ENCODE data around the gene PDCD7. TPM values are rescaled to one million over a fixed set of nuclear protein-coding genes. Genes with fewer than 3 reads are reported as not detected.

Gene PDCD7
- total RNA-seq, 1 donor from 2014 or later = 10.3 TPM

DNA sequence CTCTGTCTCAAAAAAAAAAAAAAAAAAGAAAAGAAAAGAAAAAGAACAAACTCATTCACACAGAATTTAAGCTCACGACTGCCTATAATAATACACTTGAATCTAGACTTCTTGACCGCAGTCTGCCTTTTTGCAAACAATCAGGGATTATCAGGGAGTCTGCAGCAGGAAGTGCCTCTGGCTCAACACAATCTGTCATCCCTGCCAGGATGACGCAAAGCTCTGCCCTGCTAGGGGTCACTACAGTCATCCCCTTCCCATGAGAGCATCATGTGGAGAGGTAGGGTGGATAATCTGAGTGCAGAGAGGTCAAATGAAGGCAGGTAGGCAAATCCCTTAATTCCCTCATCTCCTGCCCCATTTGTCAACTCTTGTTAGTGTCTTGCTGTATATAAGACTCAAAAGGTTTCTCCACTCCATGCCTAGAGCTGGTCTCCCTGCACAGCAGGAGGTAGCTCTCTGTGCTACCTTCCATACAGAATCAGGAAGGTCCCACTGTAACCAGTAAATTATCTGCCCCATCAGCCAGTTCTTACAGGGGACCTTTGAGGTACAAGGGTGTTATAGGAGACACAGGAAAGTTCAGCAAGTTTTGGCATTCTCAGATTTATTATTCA, 22.8 kb downstream of the PDCD7 start:
- H3K4me3 ChIP-seq (ENCODE audit: low read depth, low read length) = no peak overlapping the region
- no peak for FAIRE-seq
- H3K27me3 ChIP-seq (ENCODE audit: control insufficient read depth, insufficient read depth, low read length) = no peaks in the 10 kb centered on the region
- H3K36me3 ChIP-seq (ENCODE audit: control insufficient read depth, insufficient read depth, low read length) = peaks cover 4% of the 10 kb centered on the region
- DNase-seq (ENCODE audit: low read depth) = peak; percentile 46
- TF ChIP-seq, protein P1, sequence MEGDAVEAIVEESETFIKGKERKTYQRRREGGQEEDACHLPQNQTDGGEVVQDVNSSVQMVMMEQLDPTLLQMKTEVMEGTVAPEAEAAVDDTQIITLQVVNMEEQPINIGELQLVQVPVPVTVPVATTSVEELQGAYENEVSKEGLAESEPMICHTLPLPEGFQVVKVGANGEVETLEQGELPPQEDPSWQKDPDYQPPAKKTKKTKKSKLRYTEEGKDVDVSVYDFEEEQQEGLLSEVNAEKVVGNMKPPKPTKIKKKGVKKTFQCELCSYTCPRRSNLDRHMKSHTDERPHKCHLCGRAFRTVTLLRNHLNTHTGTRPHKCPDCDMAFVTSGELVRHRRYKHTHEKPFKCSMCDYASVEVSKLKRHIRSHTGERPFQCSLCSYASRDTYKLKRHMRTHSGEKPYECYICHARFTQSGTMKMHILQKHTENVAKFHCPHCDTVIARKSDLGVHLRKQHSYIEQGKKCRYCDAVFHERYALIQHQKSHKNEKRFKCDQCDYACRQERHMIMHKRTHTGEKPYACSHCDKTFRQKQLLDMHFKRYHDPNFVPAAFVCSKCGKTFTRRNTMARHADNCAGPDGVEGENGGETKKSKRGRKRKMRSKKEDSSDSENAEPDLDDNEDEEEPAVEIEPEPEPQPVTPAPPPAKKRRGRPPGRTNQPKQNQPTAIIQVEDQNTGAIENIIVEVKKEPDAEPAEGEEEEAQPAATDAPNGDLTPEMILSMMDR (IDR thresholded peaks at IDR 0.05; ENCODE audit: insufficient read depth, low read length, severe bottlenecking) = no peak

DNA sequence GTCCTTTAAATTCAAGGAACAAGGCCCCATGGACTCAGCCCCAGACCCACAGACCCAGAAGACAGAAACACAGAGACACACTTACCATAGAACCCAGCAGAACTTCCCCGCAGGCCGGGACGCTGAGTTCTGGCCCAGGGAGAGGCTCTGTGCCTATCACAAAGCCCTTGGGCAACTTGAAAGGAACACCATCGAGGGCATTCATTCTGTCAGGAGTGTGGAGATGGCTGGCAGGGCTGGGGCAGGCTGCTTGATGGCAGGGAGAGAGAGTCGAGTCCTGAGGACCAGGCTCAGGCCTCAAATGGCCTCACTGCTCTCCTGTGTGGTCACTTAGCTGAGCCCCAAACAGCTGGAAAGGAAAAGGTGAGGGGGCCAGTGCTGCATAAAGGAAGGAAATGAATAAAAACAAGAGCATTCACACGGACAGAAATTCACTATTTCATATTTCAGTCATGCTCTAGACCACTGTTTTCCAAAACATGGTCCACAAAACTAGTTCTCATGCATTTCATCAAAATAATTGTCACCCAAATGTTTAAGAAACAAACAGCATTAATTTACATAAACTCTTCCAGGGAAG, 27.5 kb downstream of the PDCD7 start:
- FAIRE-seq = no peak
- Histone ChIP-seq H3K36me3 (ENCODE audit: control insufficient read depth, insufficient read depth, low read length) (peaks cover 7% of the 10 kb centered on the region), H3K27me3 (ENCODE audit: control insufficient read depth, insufficient read depth, low read length) (no peaks in the 10 kb centered on the region), H3K4me3 (ENCODE audit: low read depth, low read length) (no peak overlapping the region)
- DNase-seq (ENCODE audit: low read depth) = no peak
- TF ChIP-seq, protein P1 (IDR thresholded peaks at IDR 0.05; ENCODE audit: insufficient read depth, low read length, severe bottlenecking) = no peak

DNA sequence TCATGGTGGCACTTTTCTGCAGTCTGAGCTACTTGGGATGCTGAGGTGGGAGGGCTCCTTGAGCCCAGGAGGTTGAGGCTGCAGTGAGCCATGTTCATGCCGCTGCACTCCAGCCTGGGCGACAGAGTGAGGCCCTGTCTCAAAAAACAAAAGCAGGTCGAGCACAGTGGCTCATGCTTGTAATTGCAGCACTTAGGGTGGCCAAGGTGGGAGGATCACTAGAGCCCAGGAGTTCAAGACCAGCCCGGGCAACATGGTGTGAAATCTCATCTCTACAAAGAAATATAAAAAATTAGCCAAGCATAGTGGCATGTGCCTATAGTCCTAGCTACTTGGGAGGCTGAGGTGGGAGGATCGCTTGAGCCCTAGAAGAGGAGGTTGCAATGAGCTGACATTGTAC, 28.6 kb downstream of the PDCD7 start:
- TF ChIP-seq, protein P1 (IDR thresholded peaks at IDR 0.05; ENCODE audit: insufficient read depth, low read length, severe bottlenecking) = no peak
- FAIRE-seq = no peak
- Histone ChIP-seq H3K4me3 (ENCODE audit: low read depth, low read length) (no peak overlapping the region), H3K27me3 (ENCODE audit: control insufficient read depth, insufficient read depth, low read length) (no peaks in the 10 kb centered on the region), H3K36me3 (ENCODE audit: control insufficient read depth, insufficient read depth, low read length) (peaks cover 13% of the 10 kb centered on the region)
- DNase-seq (ENCODE audit: low read depth) = no peak

DNA sequence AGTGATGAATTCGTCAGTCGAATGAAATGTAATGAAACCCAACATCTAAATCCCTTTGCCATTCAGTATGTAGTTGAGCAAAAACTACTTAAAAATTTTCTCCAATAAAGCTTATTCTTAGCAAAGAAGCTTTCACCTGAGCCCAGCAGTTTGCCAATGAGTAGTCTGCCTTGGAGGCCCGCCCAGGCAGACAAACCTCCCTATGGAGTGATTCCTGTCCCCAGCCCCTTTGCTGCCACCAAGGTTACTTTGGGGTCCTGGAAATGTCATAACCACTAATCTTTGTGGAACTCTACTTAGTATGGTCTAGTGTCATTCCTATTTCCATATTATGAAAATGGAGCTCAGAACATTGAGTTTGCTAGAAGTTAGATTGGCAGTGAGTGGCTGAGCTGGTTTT, 30.7 kb downstream of the PDCD7 start:
- Histone ChIP-seq H3K36me3 (ENCODE audit: control insufficient read depth, insufficient read depth, low read length) (peaks cover 22% of the 10 kb centered on the region), H3K27me3 (ENCODE audit: control insufficient read depth, insufficient read depth, low read length) (no peaks in the 10 kb centered on the region), H3K4me3 (ENCODE audit: low read depth, low read length) (no peak overlapping the region)
- peak; percentile 36 for FAIRE-seq
- no peak for DNase-seq (ENCODE audit: low read depth)
- TF ChIP-seq, protein P1 (IDR thresholded peaks at IDR 0.05; ENCODE audit: insufficient read depth, low read length, severe bottlenecking) = no peak

DNA sequence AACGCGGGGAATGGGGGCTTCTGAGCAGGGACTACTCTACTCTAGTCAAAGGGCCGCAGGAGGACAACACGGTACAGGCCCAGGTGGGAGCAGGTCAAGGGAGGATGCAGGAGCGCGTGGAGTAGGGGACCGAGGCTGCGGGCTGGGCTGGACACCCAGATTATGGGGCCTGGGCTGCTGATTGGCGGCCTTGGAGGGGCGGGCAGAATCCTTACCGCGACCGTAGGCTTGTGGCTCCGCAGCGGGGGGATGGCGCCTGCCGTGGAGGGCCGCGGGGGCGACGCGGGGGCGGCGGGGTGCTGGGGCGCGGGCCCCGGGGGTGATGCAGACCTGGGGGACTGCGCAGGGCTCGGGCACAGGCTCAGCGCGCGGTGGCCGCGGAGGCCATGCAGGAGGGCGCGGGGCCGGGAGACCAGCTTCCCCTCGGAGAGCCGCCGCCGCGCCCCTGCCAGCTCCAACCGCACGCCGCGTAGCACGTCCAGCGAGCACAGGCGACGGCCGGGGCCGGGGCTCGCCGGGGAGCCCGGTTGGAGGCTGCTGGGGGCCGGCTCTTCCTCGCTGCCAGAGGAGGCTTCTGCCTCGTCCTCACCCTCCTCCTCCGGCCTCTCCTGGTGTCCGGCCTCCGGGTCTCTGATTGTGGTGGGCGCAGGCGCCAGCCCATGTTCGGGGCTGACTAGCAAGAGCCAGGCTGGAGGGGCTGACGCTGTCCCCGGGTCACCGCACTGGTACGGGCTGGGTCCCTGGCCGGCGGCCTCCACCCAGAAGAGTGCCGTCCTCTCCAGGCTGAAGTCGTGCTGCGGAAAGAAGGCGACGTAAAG, 31.5 kb downstream of the PDCD7 start:
- FAIRE-seq (no peak), DNase-seq (ENCODE audit: low read depth) (no peak)
- Histone ChIP-seq H3K27me3 (ENCODE audit: control insufficient read depth, insufficient read depth, low read length) (no peaks in the 10 kb centered on the region), H3K36me3 (ENCODE audit: control insufficient read depth, insufficient read depth, low read length) (peaks cover 22% of the 10 kb centered on the region), H3K4me3 (ENCODE audit: low read depth, low read length) (no peak overlapping the region)
- TF ChIP-seq, protein P1 (IDR thresholded peaks at IDR 0.05; ENCODE audit: insufficient read depth, low read length, severe bottlenecking) = no peak

All from bronchial epithelial cell (primary cell).